CD14-positive monocyte (primary cell): ENCODE data around the gene CFAP299. TPM values are rescaled to one million over a fixed set of nuclear protein-coding genes. Genes with fewer than 3 reads are reported as not detected.
"Not testable (repeated sequence)": the region's sequence is repeated elsewhere in the genome, so short reads cannot be mapped to it uniquely, and the experiment has no call there.

ENCODE experiments used
- DNase-seq, 3 donors: peaks; one replicate each; pipeline ENCODE4 v3.0.0-alpha.2; 2011 to 2022
- H2AFZ ChIP-seq: 2 replicates; pipeline ENCODE4 v1.6.0; 2012; ENCODE audit warnings: mild to moderate bottlenecking, low read depth, low read length, inconsistent platforms; ENCODE audit not compliant: insufficient read depth, poor library complexity, severe bottlenecking
- H3K27ac ChIP-seq, 2 donors: 1 replicate in 1 of 2; 2 replicates in 1 of 2; pipeline ENCODE4 v1.5.1; 2012 to 2013; ENCODE audit warnings: low read length in 2 of 2, control low read depth in 1 of 2, inconsistent platforms in 1 of 2, low read depth in 1 of 2, mild to moderate bottlenecking in 1 of 2
- H3K27me3 ChIP-seq, 2 donors: one replicate each; pipeline versions ENCODE4 v1.6.0 to v1.6.1; 2011 to 2013; ENCODE audit warnings: low read length in 2 of 2; ENCODE audit not compliant: control insufficient read depth in 2 of 2, insufficient read depth in 2 of 2
- H3K36me3 ChIP-seq, 2 donors: replicated peaks in 1 of 2; 1 replicate in 1 of 2; 2 replicates in 1 of 2; pipeline versions ENCODE4 v1.5.1 to v1.6.1; 2012 to 2013; ENCODE audit warnings: low read length in 2 of 2, control low read depth in 1 of 2, inconsistent platforms in 1 of 2, mild to moderate bottlenecking in 1 of 2; ENCODE audit not compliant: insufficient read depth in 2 of 2, control insufficient read depth in 1 of 2
- H3K4me1 ChIP-seq, 2 donors: 1 replicate in 1 of 2; 2 replicates in 1 of 2; pipeline versions ENCODE4 v1.5.1 to v1.6.1; 2012 to 2013; ENCODE audit warnings: low read length in 2 of 2, control low read depth in 1 of 2, inconsistent platforms in 1 of 2, mild to moderate bottlenecking in 1 of 2, moderate library complexity in 1 of 2; ENCODE audit not compliant: insufficient read depth in 2 of 2, control insufficient read depth in 1 of 2
- H3K4me2 ChIP-seq: replicated peaks from 2 replicates; pipeline ENCODE3; 2012; ENCODE audit warnings: low read length, moderate library complexity, mild to moderate bottlenecking; ENCODE audit not compliant: poor library complexity, severe bottlenecking; ENCODE audit errors: extremely low read depth
- H3K4me3 ChIP-seq, 3 experiments: fragments of 200-600 bp in 1 of 3; sonication (generic) in 1 of 3; replicated peaks in 1 of 3; 1 replicate in 2 of 3; 2 replicates in 1 of 3; pipeline ENCODE4 v1.5.1; 2011 to 2013; ENCODE audit warnings: low read length in 3 of 3, mild to moderate bottlenecking in 3 of 3, control low read depth in 2 of 3, low read depth in 2 of 3, inconsistent platforms in 1 of 3, moderate library complexity in 1 of 3
- H3K79me2 ChIP-seq: 2 replicates; pipeline ENCODE4 v1.6.0; 2012; ENCODE audit warnings: mild to moderate bottlenecking, control low read depth, inconsistent platforms, low read length, moderate library complexity; ENCODE audit not compliant: insufficient read depth
- H3K9ac ChIP-seq: 2 replicates; pipeline ENCODE4 v1.6.0; 2017; ENCODE audit warnings: low read length, mild to moderate bottlenecking; ENCODE audit not compliant: insufficient read depth, poor library complexity, severe bottlenecking
- H3K9me3 ChIP-seq, 2 donors: replicated peaks in 1 of 2; 1 replicate in 1 of 2; 2 replicates in 1 of 2; pipeline versions ENCODE4 v1.5.1 to v1.6.1; 2012 to 2013; ENCODE audit warnings: low read length in 2 of 2, control low read depth in 1 of 2; ENCODE audit not compliant: control insufficient read depth in 1 of 2, insufficient read depth in 1 of 2
- H4K20me1 ChIP-seq: 2 replicates; pipeline ENCODE4 v1.6.0; 2012; ENCODE audit warnings: mild to moderate bottlenecking, low read length, control low read depth, moderate library complexity; ENCODE audit not compliant: insufficient read depth
- H3K27ac Mint-ChIP-seq, 7 donors: one replicate each; pipeline ENCODE4 v1.8.0; 2020; ENCODE audit warnings: mild to moderate bottlenecking in 7 of 7, mixed read lengths in 7 of 7, moderate library complexity in 6 of 7, inconsistent platforms in 2 of 7
- H3K27me3 Mint-ChIP-seq, 3 donors: one replicate each; pipeline ENCODE4 v1.8.0; 2021 to 2022; ENCODE audit warnings: low read depth in 3 of 3, mild to moderate bottlenecking in 3 of 3, mixed read lengths in 3 of 3, moderate library complexity in 3 of 3, inconsistent platforms in 1 of 3
- H3K36me3 Mint-ChIP-seq, 2 donors: one replicate each; pipeline ENCODE4 v1.8.0; 2020; ENCODE audit warnings: mixed read lengths in 2 of 2, inconsistent platforms in 1 of 2, mild to moderate bottlenecking in 1 of 2
- H3K4me1 Mint-ChIP-seq: one replicate; pipeline ENCODE4 v1.8.0; 2020; ENCODE audit warnings: mild to moderate bottlenecking, mixed read lengths
- H3K4me3 Mint-ChIP-seq, 2 donors: one replicate each; pipeline ENCODE4 v1.8.0; 2020; ENCODE audit warnings: mild to moderate bottlenecking in 2 of 2, mixed read lengths in 2 of 2, moderate library complexity in 1 of 2
- H3K9me3 Mint-ChIP-seq, 7 donors: one replicate each; pipeline ENCODE4 v1.8.0; 2020 to 2022; ENCODE audit warnings: mixed read lengths in 7 of 7, mild to moderate bottlenecking in 6 of 7, moderate library complexity in 6 of 7, inconsistent platforms in 2 of 7
- CTCF ChIP-seq: fragments of 200-600 bp; IDR thresholded peaks from one replicate; pipeline ENCODE4 v1.8.0; 2022; ENCODE audit warnings: antibody characterized with exemption, mild to moderate bottlenecking
- WGBS: methylation state at CpG from one replicate; pipeline ENCODE4 v1.1.5; 2013; ENCODE audit warnings: missing lambda C conversion rate; ENCODE audit not compliant: insufficient coverage; 5-methylcytosine and 5-hydroxymethylcytosine counted together
- intact Hi-C, 2 donors: fragments of 100-400 bp; cut with micrococcal nuclease; formaldehyde crosslinking; loops; one replicate each; pipeline versions ENCODE4 v1.15.0 to v1.15.1; 2023
- polyA plus RNA-seq, 3 donors: library from polyadenylated mRNA; depleted of rRNA in 1 of 3; unstranded in 2 of 3; stranded (reverse) in 1 of 3; fragments of 300-500 nt in 2 of 3; fragments of >200 nt in 1 of 3; fragmentation: Illumina TruSeq in 2 of 3; gene quantifications; 1 replicate in 2 of 3; 2 replicates in 1 of 3; pipeline ENCODE4 v1.2.3, GENCODE V29; 2012 to 2021

The CFAP299 gene
- polyA plus RNA-seq, 3 donors, result not detected

- H3K27ac ChIP-seq, result no peak overlapping the region
- H3K4me3 ChIP-seq, result no peak overlapping the region
- H4K20me1 ChIP-seq, result no peaks in the 10 kb centered on the region
- no peak for TF ChIP-seq CTCF
- no peaks in the 10 kb centered on the region for H3K79me2 ChIP-seq
- H3K4me1 ChIP-seq, result peaks cover 0 to 6% of the 10 kb centered on the region in 2 donors
- H3K27me3 ChIP-seq, result peaks cover 2 to 6% of the 10 kb centered on the region in 2 donors
- Mint-ChIP-seq H3K4me1 (peaks cover 6% of the 10 kb centered on the region), H3K36me3 (no peaks in the 10 kb centered on the region), H3K27ac (no peak overlapping the region), H3K4me3 (no peak overlapping the region), H3K27me3 (peaks cover 3 to 15% (median 10%) of the 10 kb centered on the region in 3 donors), H3K9me3 (peaks cover 0 to 2% (median 0%) of the 10 kb centered on the region in 7 donors)
- peak in 1 of 3 donors; percentile 11 for DNase-seq
- no peaks in the 10 kb centered on the region for H3K36me3 ChIP-seq
- no peaks in the 10 kb centered on the region for H3K9me3 ChIP-seq
- H2AFZ ChIP-seq, result no peak overlapping the region
- H3K4me2 ChIP-seq, result no peak overlapping the region
- intact Hi-C loops, result no loop called here
- WGBS, result no CpG with 5 or more reads among the region's 1 CpG
- H3K9ac ChIP-seq, result no peak overlapping the region
These were observed 23.4 kb upstream of the CFAP299 start for GRCh38 chr4:80312124-80312523.

GRCh38 chr4:80313627-80314026 is 21.9 kb upstream of the CFAP299 start:
- Histone ChIP-seq H3K36me3 (no peaks in the 10 kb centered on the region), H3K9me3 (no peaks in the 10 kb centered on the region), H3K4me2 (no peak overlapping the region), H3K4me3 (no peak overlapping the region), H3K27me3 (peaks cover 0 to under 1% of the 10 kb centered on the region in 2 donors), H3K27ac (no peak overlapping the region), H3K79me2 (no peaks in the 10 kb centered on the region), H3K4me1 (peaks cover 0 to 6% of the 10 kb centered on the region in 2 donors), H3K9ac (no peak overlapping the region), H2AFZ (no peak overlapping the region), H4K20me1 (no peaks in the 10 kb centered on the region)
- no CpG with 5 or more reads among the region's 7 CpGs for WGBS
- peaks cover 3 to 5% (median 5%) of the 10 kb centered on the region in 3 donors for H3K27me3 Mint-ChIP-seq
- no peak overlapping the region for H3K27ac Mint-ChIP-seq
- no peaks in the 10 kb centered on the region for H3K36me3 Mint-ChIP-seq
- H3K9me3 Mint-ChIP-seq, result peaks cover 0 to 2% (median 0%) of the 10 kb centered on the region in 7 donors
- peaks cover 6% of the 10 kb centered on the region for H3K4me1 Mint-ChIP-seq
- DNase-seq, result no peak
- H3K4me3 Mint-ChIP-seq, result no peak overlapping the region
- intact Hi-C loops, result no loop called here
- TF ChIP-seq CTCF, result no peak

- H3K9me3 Mint-ChIP-seq, H3K27me3 Mint-ChIP-seq, H3K4me3 Mint-ChIP-seq, H3K4me2 ChIP-seq, H3K36me3 ChIP-seq, H3K27me3 ChIP-seq, H3K9ac ChIP-seq, H3K4me1 Mint-ChIP-seq, H3K27ac ChIP-seq, H3K36me3 Mint-ChIP-seq, H3K9me3 ChIP-seq, DNase-seq, H2AFZ ChIP-seq, H3K4me3 ChIP-seq, intact Hi-C loops, H3K27ac Mint-ChIP-seq, H3K4me1 ChIP-seq, H3K79me2 ChIP-seq, H4K20me1 ChIP-seq: not testable (repeated sequence)
These were observed 19.7 kb upstream of the CFAP299 start for GRCh38 chr4:80315848-80316247.
